GM23338 (cell line): ENCODE data around the gene TNNT2. TPM values are rescaled to one million over a fixed set of nuclear protein-coding genes. Genes with fewer than 3 reads are reported as not detected.

Source experiments
- ATAC-seq: fragments of 200-7000 bp; cut with Tn5 transposase; 3 replicates; pipeline ENCODE4 v1.9.1; 2020
- DNase-seq: peaks from one replicate; pipeline ENCODE4 v3.0.0-alpha.2; 2015; ENCODE audit warnings: low spot score
- H2AFZ ChIP-seq: fragments of 200-600 bp; sonication (generic); 2 replicates; pipeline ENCODE4 v1.8.0; 2016; ENCODE audit warnings: antibody characterized with exemption, mild to moderate bottlenecking, moderate library complexity
- H3F3A ChIP-seq: fragments of 200-600 bp; sonication (generic); replicated peaks from 2 replicates; pipeline ENCODE4 v1.8.0; 2017; ENCODE audit warnings: antibody characterized with exemption, mixed run types, low read depth
- H3K27ac ChIP-seq: fragments of 200-600 bp; sonication (generic); 2 replicates; pipeline ENCODE4 v1.6.1; 2016; ENCODE audit warnings: low read depth
- H3K27me3 ChIP-seq: fragments of 200-600 bp; sonication (generic); 2 replicates; pipeline ENCODE4 v1.8.0; 2016; ENCODE audit warnings: mild to moderate bottlenecking, mixed run types, moderate library complexity; ENCODE audit not compliant: insufficient read depth
- H3K36me3 ChIP-seq: fragments of 200-600 bp; sonication (generic); 2 replicates; pipeline ENCODE4 v1.8.0; 2016; ENCODE audit warnings: mild to moderate bottlenecking; ENCODE audit not compliant: insufficient read depth
- H3K4me1 ChIP-seq: fragments of 200-600 bp; sonication (generic); 2 replicates; pipeline ENCODE4 v1.8.0; 2016; ENCODE audit warnings: mild to moderate bottlenecking, moderate library complexity; ENCODE audit not compliant: insufficient read depth
- H3K4me2 ChIP-seq: fragments of 200-600 bp; sonication (generic); 2 replicates; pipeline ENCODE4 v1.7.1; 2017; ENCODE audit warnings: mixed run types
- H3K4me3 ChIP-seq: fragments of 200-600 bp; sonication (generic); 2 replicates; pipeline ENCODE4 v1.6.1; 2016; ENCODE audit warnings: mixed run types
- H3K79me2 ChIP-seq: fragments of 200-600 bp; sonication (generic); replicated peaks from 2 replicates; pipeline ENCODE4 v1.8.0; 2017; ENCODE audit warnings: mild to moderate bottlenecking; ENCODE audit not compliant: insufficient read depth
- H3K9me2 ChIP-seq: fragments of 200-600 bp; sonication (generic); 2 replicates; pipeline ENCODE4 v1.8.0; 2017; ENCODE audit not compliant: insufficient read depth
- H4K20me1 ChIP-seq: fragments of 200-600 bp; sonication (generic); replicated peaks from 2 replicates; pipeline ENCODE4 v1.8.0; 2017; ENCODE audit warnings: mild to moderate bottlenecking; ENCODE audit not compliant: insufficient read depth
- H3K27ac Mint-ChIP-seq: 2 replicates; pipeline ENCODE4 v1.8.0; 2020; ENCODE audit warnings: inconsistent platforms, mild to moderate bottlenecking, moderate library complexity, mixed read lengths
- H3K27me3 Mint-ChIP-seq: 3 replicates; pipeline ENCODE4 v1.8.0; 2022; ENCODE audit warnings: low read depth, mild to moderate bottlenecking, moderate library complexity, mixed read lengths, inconsistent platforms; ENCODE audit not compliant: insufficient read depth, poor library complexity
- H3K36me3 Mint-ChIP-seq: 3 replicates; pipeline ENCODE4 v1.8.0; 2021; ENCODE audit warnings: low read depth, mild to moderate bottlenecking, inconsistent platforms, moderate library complexity, mixed read lengths
- H3K4me1 Mint-ChIP-seq: 3 replicates; pipeline ENCODE4 v1.8.0; 2020; ENCODE audit warnings: mild to moderate bottlenecking, inconsistent platforms, mixed read lengths
- H3K4me3 Mint-ChIP-seq: 3 replicates; pipeline ENCODE4 v1.8.0; 2021; ENCODE audit warnings: moderate library complexity, mild to moderate bottlenecking, inconsistent platforms, mixed read lengths
- H3K9me3 Mint-ChIP-seq: 3 replicates; pipeline ENCODE4 v1.8.0; 2020; ENCODE audit warnings: moderate library complexity, mild to moderate bottlenecking, inconsistent platforms, mixed read lengths
- EZH2 ChIP-seq: fragments of 200-600 bp; sonication (generic); IDR thresholded peaks from one replicate; pipeline ENCODE4 v1.8.0; 2017; ENCODE audit warnings: antibody characterized with exemption, mild to moderate bottlenecking, low read depth; ENCODE audit not compliant: unreplicated experiment
- EZH2phosphoT487 ChIP-seq: fragments of 200-600 bp; sonication (generic); IDR thresholded peaks from one replicate; pipeline ENCODE4 v1.8.1; 2018; ENCODE audit warnings: antibody characterized with exemption; ENCODE audit not compliant: unreplicated experiment
- JUNB ChIP-seq: IDR thresholded peaks from one replicate; pipeline ENCODE4 v1.6.1; 2016; ENCODE audit warnings: antibody characterized with exemption; ENCODE audit not compliant: unreplicated experiment
- NANOG ChIP-seq: IDR thresholded peaks from 2 replicates; pipeline ENCODE4 v1.6.1; 2016; ENCODE audit warnings: antibody characterized with exemption, borderline replicate concordance
- POLR2AphosphoS5 ChIP-seq: IDR thresholded peaks from 2 replicates; pipeline ENCODE4 v1.6.1; 2016; ENCODE audit warnings: antibody characterized with exemption, low read depth
- STAT1 ChIP-seq: IDR thresholded peaks from one replicate; pipeline ENCODE4 v1.6.1; 2016; ENCODE audit warnings: antibody characterized with exemption; ENCODE audit not compliant: unreplicated experiment
- ZNF114 ChIP-seq: fragments of 250-450 bp; sonication (Bioruptor Pico); IDR thresholded peaks from 2 replicates; pipeline ENCODE4 v1.5.0; 2020; ENCODE audit warnings: mild to moderate bottlenecking, moderate library complexity
- polyA plus RNA-seq: library from polyadenylated mRNA; unstranded; fragments of >200 nt; fragmentation: Nextera tagmentation; extraction: Ambion mirVana; gene quantifications from 2 replicates; pipeline ENCODE4 v1.2.1, GENCODE V29; 2016
- total RNA-seq: library from RNA; depleted of rRNA; stranded (reverse); fragments of >200 nt; shearing (Covaris generic); gene quantifications from 2 replicates; pipeline ENCODE4 v1.2.3, GENCODE V29; 2014
- TF ChIP-seq, protein P1 (sequence below): IDR thresholded peaks from one replicate; pipeline ENCODE4 v1.6.1; 2018; ENCODE audit warnings: antibody characterized with exemption; ENCODE audit not compliant: unreplicated experiment
- TF ChIP-seq, protein P2 (sequence below), 2 experiments: fragments of 200-600 bp in 1 of 2; sonication (generic) in 1 of 2; conservative IDR thresholded peaks; 2 replicates each; pipeline versions ENCODE4 v1.5.1 to v1.6.1; 2016 to 2017; ENCODE audit warnings: antibody characterized with exemption in 2 of 2, low read depth in 2 of 2, mild to moderate bottlenecking in 2 of 2, moderate library complexity in 1 of 2

The TNNT2 gene
- total and polyA plus RNA-seq, 2 experiments from 2014 or later: 7.5 to 19.1 TPM

DNA sequence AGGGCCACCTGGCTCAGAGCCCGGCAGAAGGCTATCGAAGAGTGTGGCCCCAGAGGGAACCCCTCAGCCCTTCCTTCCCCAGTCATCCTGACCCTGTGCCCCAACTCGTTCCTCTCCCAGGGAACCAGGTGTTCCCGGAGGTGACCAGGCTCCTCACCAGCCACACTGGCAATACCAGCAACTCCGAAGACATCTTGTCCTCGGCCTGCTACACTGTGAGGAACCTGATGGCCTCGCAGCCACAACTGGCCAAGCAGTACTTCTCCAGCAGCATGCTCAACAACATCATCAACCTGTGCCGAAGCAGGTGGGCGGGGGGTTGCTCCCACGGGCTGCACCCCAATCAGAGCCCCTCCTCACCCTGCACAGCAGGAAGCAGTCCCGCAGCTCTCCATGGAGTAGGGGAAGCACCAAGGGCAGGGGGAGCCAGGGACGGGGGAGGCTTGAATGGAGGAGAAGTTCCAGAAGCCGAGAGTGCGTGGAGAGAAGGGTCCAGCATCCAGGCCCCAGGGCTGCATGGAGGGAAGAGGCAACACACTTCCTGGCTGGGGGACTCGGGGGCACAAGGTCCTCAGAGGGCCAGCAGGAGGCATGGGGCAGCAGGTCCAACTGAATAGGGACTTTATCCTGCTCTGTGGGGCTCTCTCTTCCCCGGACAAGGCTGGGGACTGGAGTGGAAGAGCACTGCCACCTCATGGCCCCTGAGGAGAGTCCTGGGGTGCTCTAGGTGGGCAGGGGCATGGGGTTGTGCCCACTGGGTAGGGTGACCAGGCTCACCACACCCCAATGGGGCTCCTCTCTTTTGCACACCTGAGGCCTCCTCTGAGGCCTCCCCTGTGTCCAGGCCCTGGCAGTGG lies 52.4 kb downstream of the TNNT2 start (continued):
- TF ChIP-seq, protein P1, sequence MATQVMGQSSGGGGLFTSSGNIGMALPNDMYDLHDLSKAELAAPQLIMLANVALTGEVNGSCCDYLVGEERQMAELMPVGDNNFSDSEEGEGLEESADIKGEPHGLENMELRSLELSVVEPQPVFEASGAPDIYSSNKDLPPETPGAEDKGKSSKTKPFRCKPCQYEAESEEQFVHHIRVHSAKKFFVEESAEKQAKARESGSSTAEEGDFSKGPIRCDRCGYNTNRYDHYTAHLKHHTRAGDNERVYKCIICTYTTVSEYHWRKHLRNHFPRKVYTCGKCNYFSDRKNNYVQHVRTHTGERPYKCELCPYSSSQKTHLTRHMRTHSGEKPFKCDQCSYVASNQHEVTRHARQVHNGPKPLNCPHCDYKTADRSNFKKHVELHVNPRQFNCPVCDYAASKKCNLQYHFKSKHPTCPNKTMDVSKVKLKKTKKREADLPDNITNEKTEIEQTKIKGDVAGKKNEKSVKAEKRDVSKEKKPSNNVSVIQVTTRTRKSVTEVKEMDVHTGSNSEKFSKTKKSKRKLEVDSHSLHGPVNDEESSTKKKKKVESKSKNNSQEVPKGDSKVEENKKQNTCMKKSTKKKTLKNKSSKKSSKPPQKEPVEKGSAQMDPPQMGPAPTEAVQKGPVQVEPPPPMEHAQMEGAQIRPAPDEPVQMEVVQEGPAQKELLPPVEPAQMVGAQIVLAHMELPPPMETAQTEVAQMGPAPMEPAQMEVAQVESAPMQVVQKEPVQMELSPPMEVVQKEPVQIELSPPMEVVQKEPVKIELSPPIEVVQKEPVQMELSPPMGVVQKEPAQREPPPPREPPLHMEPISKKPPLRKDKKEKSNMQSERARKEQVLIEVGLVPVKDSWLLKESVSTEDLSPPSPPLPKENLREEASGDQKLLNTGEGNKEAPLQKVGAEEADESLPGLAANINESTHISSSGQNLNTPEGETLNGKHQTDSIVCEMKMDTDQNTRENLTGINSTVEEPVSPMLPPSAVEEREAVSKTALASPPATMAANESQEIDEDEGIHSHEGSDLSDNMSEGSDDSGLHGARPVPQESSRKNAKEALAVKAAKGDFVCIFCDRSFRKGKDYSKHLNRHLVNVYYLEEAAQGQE: no peak
- TF ChIP-seq STAT1 (no peak), POLR2AphosphoS5 (no peak), EZH2 (no peak), JUNB (no peak), EZH2phosphoT487 (no peak)

DNA sequence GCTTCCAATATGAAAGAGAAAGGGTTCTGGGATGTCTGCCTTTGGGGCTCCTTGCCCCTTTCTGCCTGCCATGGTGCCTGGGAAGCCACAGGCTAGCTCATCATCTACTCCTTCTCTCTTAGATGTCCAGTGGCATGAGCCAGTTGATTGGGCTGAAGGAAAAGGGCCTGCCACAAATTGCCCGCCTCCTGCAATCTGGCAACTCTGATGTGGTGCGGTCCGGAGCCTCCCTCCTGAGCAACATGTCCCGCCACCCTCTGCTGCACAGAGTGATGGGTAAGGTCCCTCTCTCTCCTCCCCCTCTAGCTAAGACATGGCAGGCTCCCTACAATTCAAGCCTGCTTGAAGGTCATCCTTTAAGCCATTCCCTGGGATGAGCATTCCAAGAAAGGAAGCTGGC lies 53.2 kb downstream of the TNNT2 start:
- no peaks in the 10 kb centered on the region for H3K79me2 ChIP-seq
- Mint-ChIP-seq H3K27me3 (peaks cover 19% of the 10 kb centered on the region), H3K4me3 (no peak overlapping the region), H3K36me3 (no peaks in the 10 kb centered on the region; the same call in 2 of the 3 replicates), H3K4me1 (no peaks in the 10 kb centered on the region; the same call in 2 of the 3 replicates), H3K27ac (no peak overlapping the region), H3K9me3 (no peaks in the 10 kb centered on the region)
- H3K9me2 ChIP-seq: no peaks in the 10 kb centered on the region
- no peak overlapping the region for H3K4me3 ChIP-seq
- H3K36me3 ChIP-seq: no peaks in the 10 kb centered on the region
- no peak for DNase-seq
- no peaks in the 10 kb centered on the region for H3K27me3 ChIP-seq
- H3F3A ChIP-seq: no peaks in the 10 kb centered on the region
- no peaks in the 10 kb centered on the region for H4K20me1 ChIP-seq
- H3K27ac ChIP-seq: no peak overlapping the region
- no peak overlapping the region for H2AFZ ChIP-seq
- no peak for ATAC-seq
- no peaks in the 10 kb centered on the region for H3K4me1 ChIP-seq
- no peak overlapping the region for H3K4me2 ChIP-seq
- TF ChIP-seq STAT1: no peak
- TF ChIP-seq, protein P2, sequence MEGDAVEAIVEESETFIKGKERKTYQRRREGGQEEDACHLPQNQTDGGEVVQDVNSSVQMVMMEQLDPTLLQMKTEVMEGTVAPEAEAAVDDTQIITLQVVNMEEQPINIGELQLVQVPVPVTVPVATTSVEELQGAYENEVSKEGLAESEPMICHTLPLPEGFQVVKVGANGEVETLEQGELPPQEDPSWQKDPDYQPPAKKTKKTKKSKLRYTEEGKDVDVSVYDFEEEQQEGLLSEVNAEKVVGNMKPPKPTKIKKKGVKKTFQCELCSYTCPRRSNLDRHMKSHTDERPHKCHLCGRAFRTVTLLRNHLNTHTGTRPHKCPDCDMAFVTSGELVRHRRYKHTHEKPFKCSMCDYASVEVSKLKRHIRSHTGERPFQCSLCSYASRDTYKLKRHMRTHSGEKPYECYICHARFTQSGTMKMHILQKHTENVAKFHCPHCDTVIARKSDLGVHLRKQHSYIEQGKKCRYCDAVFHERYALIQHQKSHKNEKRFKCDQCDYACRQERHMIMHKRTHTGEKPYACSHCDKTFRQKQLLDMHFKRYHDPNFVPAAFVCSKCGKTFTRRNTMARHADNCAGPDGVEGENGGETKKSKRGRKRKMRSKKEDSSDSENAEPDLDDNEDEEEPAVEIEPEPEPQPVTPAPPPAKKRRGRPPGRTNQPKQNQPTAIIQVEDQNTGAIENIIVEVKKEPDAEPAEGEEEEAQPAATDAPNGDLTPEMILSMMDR (conservative IDR thresholded peaks at IDR 0.05; ENCODE audit: low read depth in 2 of 2): no peak
- no peak for TF ChIP-seq EZH2phosphoT487
- TF ChIP-seq NANOG: no peak
- TF ChIP-seq, protein P1: no peak
- TF ChIP-seq ZNF114 (CRISPR knock-in tag): no peak
